ENCODE data around the gene PSME2. TPM values are rescaled to one million over a fixed set of nuclear protein-coding genes. Genes with fewer than 3 reads are reported as not detected.

Gene PSME2
- total and polyA plus RNA-seq, 9 of the 15 experiments (the other 6 are each of a cell fraction or from before 2014, with no cell fraction given) = 111 to 579 (median 159) TPM

DNA sequence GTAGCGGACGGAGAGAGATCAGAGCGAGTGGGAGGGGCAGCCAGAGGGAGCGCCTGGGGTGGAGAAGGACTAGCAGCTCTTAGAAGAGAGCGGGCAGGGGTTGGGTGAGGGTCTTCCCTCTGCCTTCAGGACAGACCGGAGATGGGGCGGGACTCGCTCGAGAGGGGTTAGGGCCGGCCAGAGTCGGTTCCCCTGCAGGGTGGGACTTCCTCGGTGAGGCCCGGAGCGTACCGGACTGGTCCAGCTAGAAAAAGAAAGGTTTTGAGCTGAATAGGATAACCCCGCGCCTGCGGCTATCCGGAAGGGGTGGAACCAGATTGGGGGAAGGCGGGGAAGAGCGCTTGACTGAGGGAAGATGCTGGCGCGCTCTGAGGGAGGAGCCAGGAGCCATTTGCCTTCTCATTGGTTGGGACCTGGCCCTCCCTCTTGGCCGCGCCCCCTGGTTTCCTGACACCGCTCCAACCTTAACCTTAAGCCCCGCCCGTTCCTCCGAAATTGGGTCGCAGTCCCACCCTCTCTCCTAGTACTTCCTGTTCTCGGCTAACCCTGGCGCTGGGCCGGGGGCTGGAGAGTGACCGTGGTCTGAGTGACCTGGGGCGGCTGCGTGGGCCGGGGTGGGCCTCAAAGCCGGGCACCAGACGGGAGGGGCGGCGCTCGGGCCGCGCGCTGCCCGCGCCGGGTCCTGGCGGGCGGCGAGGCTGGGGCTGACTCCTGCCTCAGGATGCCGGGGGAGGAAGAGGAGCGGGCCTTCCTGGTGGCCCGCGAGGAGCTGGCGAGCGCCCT, 759 bp upstream of the PSME2 start, which contains the start of gene RNF31 (continued):
- TF ChIP-seq, protein P1, sequence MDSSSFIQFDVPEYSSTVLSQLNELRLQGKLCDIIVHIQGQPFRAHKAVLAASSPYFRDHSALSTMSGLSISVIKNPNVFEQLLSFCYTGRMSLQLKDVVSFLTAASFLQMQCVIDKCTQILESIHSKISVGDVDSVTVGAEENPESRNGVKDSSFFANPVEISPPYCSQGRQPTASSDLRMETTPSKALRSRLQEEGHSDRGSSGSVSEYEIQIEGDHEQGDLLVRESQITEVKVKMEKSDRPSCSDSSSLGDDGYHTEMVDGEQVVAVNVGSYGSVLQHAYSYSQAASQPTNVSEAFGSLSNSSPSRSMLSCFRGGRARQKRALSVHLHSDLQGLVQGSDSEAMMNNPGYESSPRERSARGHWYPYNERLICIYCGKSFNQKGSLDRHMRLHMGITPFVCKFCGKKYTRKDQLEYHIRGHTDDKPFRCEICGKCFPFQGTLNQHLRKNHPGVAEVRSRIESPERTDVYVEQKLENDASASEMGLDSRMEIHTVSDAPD (CRISPR knock-in tag; IDR thresholded peaks at IDR 0.05) = no peak
- TF ChIP-seq KDM1A (IDR thresholded peaks at IDR 0.05) = no peak
- peak; percentile 59; the same call in 1 of the 2 replicates for TF ChIP-seq KLF16 (IDR thresholded peaks at IDR 0.05)
- 0 out of 2 replicates have a peak, but pooled peaks have one; percentile 16 for TF ChIP-seq GABPB1 (CRISPR knock-in tag; IDR thresholded peaks at IDR 0.05)
- peak; percentile 40 for TF ChIP-seq RBBP5 (IDR thresholded peaks at IDR 0.05; ENCODE audit: borderline replicate concordance, insufficient read depth, low read length, poor library complexity, severe bottlenecking)
- TF ChIP-seq E2F6 (IDR thresholded peaks at IDR 0.05; ENCODE audit: borderline replicate concordance in 1 of 2, extremely low read depth in 1 of 2, insufficient read depth in 1 of 2, insufficient read length in 1 of 2, low read depth in 1 of 2, low read length in 1 of 2, poor library complexity in 1 of 2, severe bottlenecking in 1 of 2) = peak in 1 of 2 experiments; percentile 20
- no peak for TF ChIP-seq TEAD1 (CRISPR knock-in tag; IDR thresholded peaks at IDR 0.05)
- TF ChIP-seq ZNF224 (CRISPR knock-in tag; IDR thresholded peaks at IDR 0.05) = no peak
- no peak for TF ChIP-seq SRSF1 (IDR thresholded peaks at IDR 0.05; ENCODE audit: low read depth, low read length)
- no peak for TF ChIP-seq FUS (optimal IDR thresholded peaks at IDR 0.05; ENCODE audit: low read depth, low read length)
- no peak for TF ChIP-seq POLR2AphosphoS2 (IDR thresholded peaks at IDR 0.05; ENCODE audit: low read length)
- TF ChIP-seq UBTF (IDR thresholded peaks at IDR 0.05; ENCODE audit: borderline replicate concordance in 1 of 2, low read depth in 2 of 2, low read length in 2 of 2) = no peak
- peak; percentile 75 for TF ChIP-seq RBFOX2 (IDR thresholded peaks at IDR 0.05; ENCODE audit: low read depth, low read length)
- no peak for TF ChIP-seq POU5F1 (IDR thresholded peaks at IDR 0.05; ENCODE audit: borderline replicate concordance, low read depth, low read length, partially characterized antibody)
- TF ChIP-seq RERE (CRISPR knock-in tag; IDR thresholded peaks at IDR 0.05; ENCODE audit: borderline replicate concordance) = no peak
- TF ChIP-seq ZNF184 (CRISPR knock-in tag; IDR thresholded peaks at IDR 0.05) = no peak

Data from K562 (cell line).